PC-3 (cell line): Measurements from ENCODE around the gene PCGF2. TPM values are rescaled to one million over a fixed set of nuclear protein-coding genes. Genes with fewer than 3 reads are reported as not detected.

Experiments used
- ATAC-seq: fragments of 200-7000 bp; cut with Tn5 transposase; 2 replicates; pipeline ENCODE4 v1.9.1; 2020; ENCODE audit warnings: mild to moderate bottlenecking, moderate library complexity
- BruUV-seq: library from RNA; stranded (reverse); fragments of 400-500 nt; replicated peaks from 2 replicates; lab custom pipeline; 2021; lab: Mats Ljungman, UMichigan
- CTCF ChIA-PET: fragments of 300-600 bp; sonication (Branson Sonifier 250); formaldehyde crosslinking; loops from one replicate; lab custom pipeline; 2022; ENCODE audit warnings: antibody characterized with exemption; lab: Charles Lee
- POLR2A ChIA-PET: fragments of 300-600 bp; sonication (Branson Sonifier 250); formaldehyde crosslinking; loops from one replicate; lab custom pipeline; 2022; ENCODE audit warnings: antibody characterized with exemption; ENCODE audit not compliant: unreplicated experiment; lab: Charles Lee
- DNase-seq: peaks from one replicate; pipeline ENCODE4 v3.0.0-alpha.2; 2015
- H2AFZ ChIP-seq: fragments of 300-600 bp; sonication (generic); 2 replicates; pipeline ENCODE4 v1.6.0; 2016; ENCODE audit warnings: antibody characterized with exemption, low read length
- H3F3A ChIP-seq: fragments of 300-600 bp; sonication (generic); one replicate; pipeline ENCODE4 v1.6.0; 2017; ENCODE audit warnings: antibody characterized with exemption, low read length, control low read depth, mild to moderate bottlenecking; ENCODE audit not compliant: unreplicated experiment
- H3K27ac ChIP-seq: fragments of 300-600 bp; sonication (generic); 2 replicates; pipeline ENCODE4 v1.5.1; 2016; ENCODE audit warnings: mild to moderate bottlenecking, low read length
- H3K27me3 ChIP-seq: fragments of 300-600 bp; sonication (generic); 2 replicates; pipeline ENCODE4 v1.6.1; 2016; ENCODE audit warnings: low read length, mixed read lengths
- H3K36me3 ChIP-seq: fragments of 300-600 bp; sonication (generic); 2 replicates; pipeline ENCODE4 v1.6.1; 2016; ENCODE audit warnings: low read depth, mixed run types, low read length, mixed read lengths
- H3K4me1 ChIP-seq: fragments of 300-600 bp; sonication (generic); 2 replicates; pipeline ENCODE4 v1.5.1; 2016; ENCODE audit warnings: low read length; ENCODE audit not compliant: insufficient read depth
- H3K4me2 ChIP-seq: fragments of 300-600 bp; sonication (generic); 2 replicates; pipeline ENCODE4 v1.6.0; 2016; ENCODE audit warnings: low read length
- H3K4me3 ChIP-seq: fragments of 300-600 bp; sonication (generic); 2 replicates; pipeline ENCODE4 v1.5.1; 2016; ENCODE audit warnings: mild to moderate bottlenecking, low read length, mixed read lengths
- H3K79me2 ChIP-seq: fragments of 300-600 bp; sonication (generic); 2 replicates; pipeline ENCODE4 v1.6.1; 2017; ENCODE audit warnings: low read length, mixed read lengths
- H3K9ac ChIP-seq: fragments of 300-600 bp; sonication (generic); 2 replicates; pipeline ENCODE4 v1.6.0; 2016; ENCODE audit warnings: mild to moderate bottlenecking, low read length
- H3K9me2 ChIP-seq: fragments of 300-600 bp; sonication (generic); replicated peaks from 2 replicates; pipeline ENCODE4 v1.6.1; 2016; ENCODE audit warnings: mixed run types, low read length, mixed read lengths
- H3K9me3 ChIP-seq: fragments of 300-600 bp; sonication (generic); 2 replicates; pipeline ENCODE4 v1.6.1; 2016; ENCODE audit warnings: low read length, mixed read lengths
- H4K20me1 ChIP-seq: fragments of 300-600 bp; sonication (generic); 2 replicates; pipeline ENCODE4 v1.6.1; 2016; ENCODE audit warnings: low read length, mixed read lengths
- CTCF ChIP-seq: fragments of 300-600 bp; sonication (generic); conservative IDR thresholded peaks from 2 replicates; pipeline ENCODE4 v1.5.1; 2017; ENCODE audit warnings: antibody characterized with exemption, low read depth, mild to moderate bottlenecking, low read length
- EZH2 ChIP-seq: fragments of 300-600 bp; sonication (generic); IDR thresholded peaks from one replicate; pipeline ENCODE4 v1.6.1; 2017; ENCODE audit warnings: antibody characterized with exemption, mild to moderate bottlenecking, low read length; ENCODE audit not compliant: unreplicated experiment
- EZH2phosphoT487 ChIP-seq: fragments of 300-600 bp; sonication (generic); IDR thresholded peaks from 2 replicates; pipeline ENCODE4 v1.6.1; 2018; ENCODE audit warnings: mild to moderate bottlenecking, antibody characterized with exemption, low read length, borderline replicate concordance
- intact Hi-C: fragments of 100-400 bp; cut with micrococcal nuclease; formaldehyde crosslinking; loops from 2 replicates; pipeline ENCODE4 v1.9.0; 2023
- total RNA-seq: library from RNA; depleted of rRNA; stranded (reverse); fragments of >200 nt; gene quantifications from 2 replicates; pipeline ENCODE4 v1.2.3, GENCODE V29; 2014

The PCGF2 gene
- total RNA-seq, 1 experiment from 2014 or later, result 14.1 TPM

GRCh38 chr17:38730526-38731379 lies 17.4 kb downstream of the PCGF2 start:
- POLR2A ChIA-PET, result no interaction called here
- intact Hi-C loops, result no loop called here

GRCh38 chr17:38729886-38730525 lies 18.1 kb downstream of the PCGF2 start, which contains the start of gene CISD3:
Gene CISD3, plus strand, starts transcription at chr17:38730341. Its CDS starts 18 bp downstream, at chr17:38730359.
- peak; percentile 43; the same call in 1 of the 2 replicates for TF ChIP-seq CTCF
- no peak for TF ChIP-seq EZH2
- peak within 1 kb of the TSS; percentile 87 for H2AFZ ChIP-seq
- peaks cover 20% of the 10 kb centered on the region for H3K4me1 ChIP-seq
- CTCF ChIA-PET, result no interaction called here
- no peaks in the 10 kb centered on the region for H3K27me3 ChIP-seq
- H3K9ac ChIP-seq, result peak within 1 kb of the TSS; percentile 81
- ATAC-seq, result peak; percentile 87
- intact Hi-C loops, result no loop called here
- H3K36me3 ChIP-seq, result no peaks in the 10 kb centered on the region
- no peaks in the 10 kb centered on the region for H3K9me2 ChIP-seq
- H3F3A ChIP-seq, result no peaks in the 10 kb centered on the region
- H4K20me1 ChIP-seq, result 0 out of 2 replicates have a peak, but pooled peaks cover 4% of the 10 kb centered on the region
- H3K27ac ChIP-seq, result peak within 1 kb of the TSS; percentile 40
- POLR2A ChIA-PET, result no interaction called here
- peak within 1 kb of the TSS; percentile 97 for H3K4me2 ChIP-seq
- H3K9me3 ChIP-seq, result no peaks in the 10 kb centered on the region
- DNase-seq, result peak; percentile 86
- peaks cover 23% of the 10 kb centered on the region for H3K79me2 ChIP-seq
- H3K4me3 ChIP-seq, result peak within 1 kb of the TSS; percentile 95
- no TSS peak for BruUV-seq

More at GRCh38 chr17:38730526-38731379, 17.4 kb downstream of the PCGF2 start:
- Histone ChIP-seq H3K4me2 (peak overlapping the region; percentile 97), H3K4me3 (peak overlapping the region; percentile 95), H3K27ac (peak overlapping the region; percentile 40), H3K36me3 (no peaks in the 10 kb centered on the region), H3K79me2 (peaks cover 23% of the 10 kb centered on the region), H3F3A (no peaks in the 10 kb centered on the region), H3K27me3 (no peaks in the 10 kb centered on the region), H3K9ac (peak overlapping the region; percentile 81), H4K20me1 (0 out of 2 replicates have a peak, but pooled peaks cover 4% of the 10 kb centered on the region), H2AFZ (peak overlapping the region; percentile 87), H3K9me3 (no peaks in the 10 kb centered on the region), H3K9me2 (no peaks in the 10 kb centered on the region), H3K4me1 (peaks cover 20% of the 10 kb centered on the region)
- ATAC-seq, result peak; percentile 48
- CTCF ChIA-PET, result no interaction called here
- TF ChIP-seq EZH2phosphoT487 (no peak), EZH2 (no peak), CTCF (no peak)
- BruUV-seq, result no TSS peak
- peak; percentile 46 for DNase-seq
